HG02973 (cell line): ENCODE data around the gene OR52J3.
"Not testable (repeated sequence)": the region's sequence is repeated elsewhere in the genome, so short reads cannot be mapped to it uniquely, and the experiment has no call there.

Source experiments
- ATAC-seq: cut with Tn5 transposase; IDR thresholded peaks from one replicate; pipeline ENCODE4 v1.9.1; 2021; ENCODE audit warnings: moderate library complexity; ENCODE audit not compliant: unreplicated experiment

OR52J3 gene

DNA sequence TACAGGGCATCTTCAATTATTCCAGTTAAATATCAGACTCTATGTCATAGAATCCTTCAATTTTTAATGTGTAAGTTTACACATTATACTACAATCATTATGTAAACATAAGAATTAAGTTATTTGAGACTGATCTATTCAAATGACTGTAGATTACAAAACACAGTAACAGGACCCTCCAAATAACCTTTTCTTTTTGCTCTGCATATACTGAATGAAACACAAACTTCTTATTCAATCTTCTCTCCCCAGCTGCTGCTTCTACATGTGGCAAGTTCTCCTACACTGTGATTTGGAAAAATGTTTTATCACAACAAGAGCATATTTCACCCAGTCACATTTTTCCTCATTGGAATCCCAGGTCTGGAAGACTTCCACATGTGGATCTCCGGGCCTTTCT lies at the start of gene OR52J3:
OR52J3 (plus strand) TSS at position 301 of the 400 bp plus-strand sequence; CDS start at position 301, 0 bp downstream.
- ATAC-seq = no peak

DNA sequence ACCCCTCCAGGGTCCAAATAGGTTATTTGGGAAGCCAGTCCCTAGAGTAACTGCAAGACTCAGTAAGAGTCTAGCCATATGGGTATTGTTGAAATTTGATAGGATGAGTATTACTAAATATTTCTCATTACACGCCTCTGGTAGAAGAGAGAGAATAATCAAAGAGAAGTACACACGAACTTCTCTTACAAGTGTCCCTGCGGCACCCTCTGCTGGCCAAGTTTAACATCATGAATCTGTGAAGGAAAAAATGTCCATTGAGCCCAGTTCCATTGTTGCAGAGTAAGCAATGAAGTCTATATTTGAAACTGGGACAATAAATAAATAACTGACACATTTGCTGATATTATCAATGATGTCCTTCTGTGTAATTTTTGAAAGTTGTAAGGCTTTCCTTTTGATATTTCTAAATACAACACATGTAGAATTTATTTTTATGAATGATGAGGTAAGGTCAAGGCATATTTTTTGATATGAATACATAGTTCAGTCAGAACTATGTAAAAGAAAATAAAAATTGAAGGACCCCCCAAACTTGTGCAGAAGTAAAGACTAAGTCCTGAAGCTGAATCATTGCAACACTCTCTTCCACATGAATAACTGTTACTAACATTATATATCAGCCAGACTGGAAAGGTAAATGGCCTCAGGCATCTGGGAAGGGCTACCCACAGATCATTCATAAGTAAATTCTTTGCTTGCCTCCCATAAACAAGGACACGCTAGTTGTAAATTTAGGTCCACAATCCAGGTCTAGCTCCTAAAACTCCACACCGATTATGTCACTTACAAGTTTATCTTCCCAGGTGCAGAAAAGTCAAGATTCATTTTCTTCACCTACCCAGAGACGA lies 41.7 kb upstream of the OR52J3 start:
- ATAC-seq = peak; percentile 66

DNA sequence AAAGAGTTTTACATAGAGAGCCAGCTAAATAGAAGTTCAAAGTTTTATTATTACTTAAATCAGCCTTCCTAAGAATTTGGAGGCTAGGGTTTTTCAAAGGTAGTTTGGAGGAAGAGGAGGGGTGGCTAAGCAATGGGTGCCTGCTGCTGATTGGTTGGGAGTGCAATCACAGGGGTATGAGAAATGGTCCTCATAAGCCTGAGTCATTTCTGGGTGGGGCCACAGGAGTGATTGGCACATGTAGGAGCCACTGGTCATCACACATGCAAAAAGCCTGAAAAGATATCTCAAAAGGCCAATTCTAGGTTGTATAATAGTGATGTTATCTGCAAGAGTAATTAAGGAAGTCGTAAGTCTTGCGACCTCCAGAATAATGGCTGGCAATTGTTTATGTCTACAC lies 38.8 kb upstream of the OR52J3 start:
- no peak for ATAC-seq

DNA sequence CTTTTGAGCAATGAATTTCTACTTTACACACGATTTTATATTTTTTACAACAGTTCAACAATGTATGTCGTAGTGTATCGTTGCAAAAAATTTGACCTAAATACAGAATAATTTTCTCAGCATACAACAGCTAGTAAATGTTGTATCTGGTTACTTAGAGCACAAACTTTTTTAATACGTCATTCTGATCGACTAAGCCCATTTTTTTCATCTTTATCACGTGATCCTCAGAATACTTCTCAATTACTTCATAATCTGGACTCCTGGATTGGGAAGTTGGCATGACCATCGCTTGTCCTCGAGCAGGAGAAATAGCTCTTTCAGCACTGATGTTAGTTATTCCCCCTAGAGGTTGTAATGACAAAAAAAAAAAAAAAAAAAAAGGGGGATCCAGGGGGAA lies 35.1 kb upstream of the OR52J3 start:
- no peak for ATAC-seq

DNA sequence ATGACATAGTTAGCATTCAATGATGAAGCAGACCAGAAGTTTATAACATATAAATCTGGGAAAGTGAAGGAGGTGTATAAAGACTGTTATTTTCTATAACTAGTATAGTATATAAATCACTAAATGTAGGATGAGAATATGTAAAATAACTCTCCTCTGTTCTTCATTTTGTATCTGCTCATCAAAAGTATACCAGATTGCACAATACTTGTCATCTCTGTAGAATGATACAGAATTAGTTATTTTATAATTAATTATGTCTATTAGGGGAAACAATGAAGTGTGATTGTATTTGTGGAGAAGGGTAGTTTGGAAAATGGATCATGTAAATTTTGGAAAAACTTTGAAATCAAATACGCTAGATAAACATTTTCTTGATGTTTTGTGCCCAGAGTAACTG lies 33.3 kb upstream of the OR52J3 start:
- ATAC-seq = no peak

DNA sequence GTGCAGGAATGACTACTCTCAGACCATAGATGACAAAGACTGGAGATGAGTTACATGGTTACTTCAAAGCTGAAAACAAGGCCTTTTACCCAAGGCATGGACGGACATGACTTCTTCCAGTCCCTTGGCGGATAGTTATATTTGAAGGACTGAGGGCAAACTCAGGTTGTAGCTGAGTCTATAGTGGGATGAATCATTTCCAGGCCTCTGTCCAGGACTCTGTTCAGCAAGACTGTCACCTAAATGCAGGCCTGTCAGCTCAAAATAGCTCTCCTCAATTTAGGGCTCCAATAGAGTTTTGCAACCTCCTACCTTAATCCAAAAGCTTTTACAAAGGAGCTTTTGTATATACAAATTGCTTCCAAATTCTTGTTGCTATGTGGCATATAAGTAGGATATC lies 24.3 kb upstream of the OR52J3 start:
- no peak for ATAC-seq

DNA sequence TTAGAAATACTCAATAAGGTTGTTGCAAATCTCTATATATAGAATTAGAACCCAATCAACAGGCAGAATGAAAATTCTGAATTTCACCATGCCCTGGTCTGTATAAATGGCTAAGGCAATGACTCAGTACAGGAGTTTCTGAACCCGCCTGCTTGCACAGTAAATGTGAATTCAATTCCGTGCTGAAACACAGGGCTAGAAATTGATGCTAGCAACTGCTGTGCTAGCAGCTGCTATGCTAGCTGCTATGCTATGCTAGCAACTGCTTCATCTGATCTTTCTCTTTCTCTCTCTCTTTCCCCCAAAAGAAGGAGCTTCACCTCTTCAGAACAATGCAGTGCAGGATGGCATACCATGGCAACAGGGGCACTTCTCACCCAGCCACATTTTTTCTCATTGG lies 9.7 kb upstream of the OR52J3 start:
- ATAC-seq = no peak

DNA sequence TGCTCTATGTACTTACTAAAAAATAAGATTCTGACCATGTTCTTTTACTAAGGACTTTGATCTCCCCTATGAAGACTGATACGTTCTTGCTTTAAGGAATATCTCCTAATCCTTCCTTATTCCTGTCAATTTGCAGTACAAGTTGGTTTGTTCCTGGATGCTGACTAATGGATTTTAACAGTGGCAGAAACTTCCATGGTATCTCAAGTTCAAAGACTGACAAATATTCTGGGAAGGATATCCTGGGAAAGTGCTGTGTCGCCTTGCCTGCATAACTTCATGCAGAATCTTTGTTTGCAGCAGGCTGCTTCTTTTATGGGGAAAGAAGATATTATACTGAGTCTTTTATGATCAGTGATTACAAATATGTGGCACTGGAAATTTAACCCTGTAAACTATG lies 8.4 kb upstream of the OR52J3 start:
- ATAC-seq = no peak

DNA sequence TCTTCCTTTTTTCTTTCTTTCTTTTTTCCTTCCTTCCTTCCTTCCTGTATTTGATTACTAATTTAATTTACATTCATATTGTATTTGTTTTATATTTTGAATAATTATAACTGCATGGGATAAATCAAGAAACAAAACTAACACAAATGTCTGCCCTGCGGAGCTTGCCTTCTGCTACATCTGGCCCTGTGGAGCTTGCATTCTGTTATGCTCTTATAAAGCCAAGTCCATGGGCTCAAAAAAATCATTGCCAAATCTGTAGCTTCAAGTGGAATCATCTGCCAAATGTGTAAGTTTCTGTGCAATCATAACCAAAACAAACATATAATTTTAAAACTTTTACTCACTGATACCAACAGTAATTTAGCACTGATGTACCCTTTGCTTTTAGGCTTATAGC lies 8.0 kb upstream of the OR52J3 start:
- no peak for ATAC-seq

DNA sequence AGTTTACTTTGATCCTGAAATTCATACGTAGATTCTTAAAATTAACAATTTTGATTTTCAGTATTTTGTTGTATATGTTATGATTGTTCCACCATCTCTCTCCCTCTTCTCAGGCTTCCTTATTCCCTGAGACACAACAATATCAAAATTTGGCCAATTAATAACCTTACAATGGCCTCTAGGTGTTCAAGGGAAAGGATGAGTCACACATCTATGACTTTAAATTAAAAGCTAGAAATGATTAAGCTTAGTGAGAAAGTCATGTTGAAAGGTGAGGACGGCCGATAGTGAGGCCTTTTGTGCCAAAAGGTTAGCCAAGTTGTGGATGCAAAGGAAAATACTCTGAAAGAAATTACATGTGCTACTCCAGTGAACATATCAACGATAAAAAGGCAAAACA lies 5.5 kb upstream of the OR52J3 start:
- no peak for ATAC-seq

DNA sequence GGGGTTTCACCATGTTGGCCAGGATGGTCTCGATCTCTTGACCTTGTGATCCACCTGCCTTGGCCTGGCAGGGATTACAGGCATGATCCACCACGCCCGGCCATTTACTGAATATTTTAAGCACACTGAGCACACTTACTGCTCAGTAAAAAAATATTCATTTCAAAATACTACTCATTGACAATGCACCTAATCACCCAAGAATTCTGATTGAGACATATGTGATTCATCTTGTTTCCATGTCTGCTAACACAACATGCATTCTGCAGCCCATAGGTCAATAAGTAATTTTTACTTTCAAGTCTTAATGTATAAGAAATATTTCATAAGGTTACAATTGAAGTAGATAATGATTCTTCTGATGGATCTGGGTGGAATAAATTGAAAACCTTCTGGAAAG lies 4.2 kb upstream of the OR52J3 start:
- no peak for ATAC-seq

DNA sequence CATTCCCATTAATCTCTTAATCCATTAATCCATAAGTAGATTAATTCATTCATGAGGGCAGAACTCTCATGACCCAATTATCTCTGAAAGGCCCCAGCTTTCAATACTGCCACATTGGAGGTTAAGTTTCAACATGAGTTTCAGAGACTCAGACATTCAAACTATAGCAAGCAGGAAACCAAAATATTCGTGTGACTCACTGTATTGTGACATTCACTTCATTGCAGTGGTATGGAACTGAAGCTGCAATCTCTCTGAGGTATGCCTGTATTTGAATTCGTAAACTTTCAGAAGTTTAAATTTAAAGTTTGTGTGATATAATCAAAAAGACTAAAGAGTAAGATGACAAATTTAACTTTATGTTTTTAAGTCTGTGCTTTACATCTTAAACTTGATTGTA lies 2.9 kb upstream of the OR52J3 start:
- no peak for ATAC-seq

DNA sequence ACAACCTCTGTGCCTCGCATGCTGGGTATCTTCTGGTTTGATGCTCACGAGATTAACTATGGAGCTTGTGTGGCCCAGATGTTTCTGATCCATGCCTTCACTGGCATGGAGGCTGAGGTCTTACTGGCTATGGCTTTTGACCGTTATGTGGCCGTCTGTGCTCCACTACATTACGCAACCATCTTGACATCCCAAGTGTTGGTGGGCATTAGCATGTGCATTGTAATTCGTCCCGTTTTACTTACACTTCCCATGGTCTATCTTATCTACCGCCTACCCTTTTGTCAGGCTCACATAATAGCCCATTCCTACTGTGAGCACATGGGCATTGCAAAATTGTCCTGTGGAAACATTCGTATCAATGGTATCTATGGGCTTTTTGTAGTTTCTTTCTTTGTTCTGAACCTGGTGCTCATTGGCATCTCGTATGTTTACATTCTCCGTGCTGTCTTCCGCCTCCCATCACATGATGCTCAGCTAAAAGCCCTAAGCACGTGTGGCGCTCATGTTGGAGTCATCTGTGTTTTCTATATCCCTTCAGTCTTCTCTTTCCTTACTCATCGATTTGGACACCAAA lies 516 bp downstream of the OR52J3 start:
- ATAC-seq = no peak

DNA sequence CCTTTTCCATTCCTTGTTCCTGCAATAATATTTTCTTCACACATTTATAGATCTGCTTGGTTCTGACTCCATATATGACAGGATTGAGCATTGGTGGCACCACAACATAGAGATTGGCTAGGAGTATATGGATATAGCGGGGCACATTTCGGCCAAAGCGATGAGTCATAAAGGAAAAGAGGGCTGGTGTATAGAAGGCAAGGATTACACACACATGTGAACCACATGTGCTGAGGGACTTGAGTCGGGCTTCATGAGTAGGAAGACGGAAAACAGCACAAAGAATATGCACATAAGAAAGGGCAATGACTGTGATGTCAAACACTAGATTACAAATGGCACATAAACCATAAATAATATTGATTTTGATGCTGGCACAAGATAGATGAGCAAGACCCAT lies 12.4 kb downstream of the OR52J3 start:
- not testable (repeated sequence) for ATAC-seq

DNA sequence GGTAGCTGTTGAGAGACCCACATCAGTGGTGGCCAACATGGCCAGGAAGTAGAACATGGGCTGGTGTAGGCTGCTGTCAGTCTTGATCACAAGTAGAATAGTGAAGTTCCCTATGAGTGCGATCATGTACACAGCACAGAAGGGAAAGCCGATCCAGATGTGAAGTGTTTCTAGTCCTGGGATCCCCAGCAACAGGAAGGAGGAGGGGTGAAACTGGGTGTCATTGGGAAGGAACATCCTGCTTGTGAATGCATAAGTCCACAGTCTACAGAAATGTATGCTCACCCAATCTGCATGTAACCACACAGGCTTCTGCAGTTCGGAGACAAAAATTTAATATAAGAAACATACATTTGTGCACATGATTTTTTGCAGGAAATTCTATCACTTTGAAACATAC lies 13.1 kb downstream of the OR52J3 start, which contains the start of gene OR52E2:
OR52E2 (minus strand) TSS at position 237 of the 400 bp plus-strand sequence; CDS start at position 237, 0 bp downstream.
- ATAC-seq = no peak

DNA sequence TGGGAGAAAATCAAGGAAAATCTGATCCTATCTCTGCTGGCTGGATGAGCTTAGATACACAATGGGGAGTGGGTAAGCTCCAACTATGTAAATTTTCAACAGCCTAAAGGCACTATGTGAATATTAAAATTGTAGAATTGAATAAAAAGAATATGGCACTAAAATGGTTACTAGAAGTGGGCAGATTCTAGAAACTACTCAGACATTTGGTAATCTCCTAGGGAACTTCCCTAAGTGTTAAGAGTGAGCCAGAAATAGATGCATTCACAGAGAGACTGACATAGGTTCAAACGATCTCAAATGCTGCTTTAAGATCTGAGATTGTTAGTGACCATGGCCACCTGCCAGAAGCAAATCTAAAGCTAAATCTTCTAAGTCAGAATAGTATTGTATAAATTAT lies 18.7 kb downstream of the OR52J3 start:
- ATAC-seq = no peak

DNA sequence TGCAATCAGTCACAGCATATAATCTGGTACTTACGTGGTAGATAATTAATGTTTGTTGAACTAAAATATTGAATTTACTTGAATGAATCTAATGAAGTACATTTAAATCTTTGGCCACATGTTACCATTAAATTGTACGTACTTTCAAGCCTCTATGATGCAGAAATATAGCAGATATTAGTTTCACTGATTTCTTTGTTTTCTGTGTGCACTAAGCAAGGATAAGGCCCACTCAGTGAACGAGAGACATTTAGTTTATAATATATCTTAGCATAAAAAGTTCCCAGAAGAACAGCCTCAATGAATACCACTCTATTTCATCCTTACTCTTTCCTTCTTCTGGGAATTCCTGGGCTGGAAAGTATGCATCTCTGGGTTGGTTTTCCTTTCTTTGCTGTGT lies 22.9 kb downstream of the OR52J3 start, which contains the start of gene OR52E1:
OR52E1 (plus strand) TSS at position 301 of the 400 bp plus-strand sequence.
- ATAC-seq = no peak

DNA sequence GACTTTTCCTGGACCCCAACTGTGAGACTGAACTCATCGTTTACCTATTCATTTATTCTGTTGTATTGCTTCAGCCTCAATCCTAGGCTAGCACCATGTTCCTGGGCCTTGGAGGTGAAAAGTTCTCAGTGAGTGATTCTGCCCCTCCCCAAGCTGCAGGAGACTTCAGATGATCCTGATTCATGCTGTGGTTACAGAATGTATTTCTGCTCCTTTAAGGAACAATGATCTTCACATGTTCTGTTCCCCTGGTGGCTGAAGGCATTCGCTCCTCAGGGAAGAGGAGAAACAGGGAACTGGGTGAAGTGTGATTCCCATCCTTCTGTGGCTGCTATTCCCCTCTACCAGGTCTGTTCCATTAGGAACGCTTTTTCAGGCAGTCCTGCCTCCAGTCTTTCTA lies 25.5 kb downstream of the OR52J3 start:
- ATAC-seq = no peak

DNA sequence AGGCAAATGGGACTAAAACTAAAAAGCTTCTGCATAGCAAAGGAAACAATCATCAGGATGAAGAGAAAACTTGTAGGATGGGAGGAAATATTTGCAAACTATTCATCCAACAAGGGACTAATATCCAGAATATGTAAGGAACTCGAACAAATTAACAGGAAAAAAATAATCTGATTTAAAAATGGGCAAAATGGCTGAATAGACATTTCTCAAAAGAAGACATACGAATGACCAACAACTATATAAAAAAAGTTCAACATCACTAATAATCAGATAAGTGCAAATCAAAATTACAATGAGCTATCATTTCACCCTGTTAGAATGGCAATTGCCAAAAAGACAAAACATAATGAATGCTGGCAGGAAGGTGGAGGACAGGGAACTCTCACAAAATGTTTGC lies 35.1 kb downstream of the OR52J3 start:
- ATAC-seq = no peak

DNA sequence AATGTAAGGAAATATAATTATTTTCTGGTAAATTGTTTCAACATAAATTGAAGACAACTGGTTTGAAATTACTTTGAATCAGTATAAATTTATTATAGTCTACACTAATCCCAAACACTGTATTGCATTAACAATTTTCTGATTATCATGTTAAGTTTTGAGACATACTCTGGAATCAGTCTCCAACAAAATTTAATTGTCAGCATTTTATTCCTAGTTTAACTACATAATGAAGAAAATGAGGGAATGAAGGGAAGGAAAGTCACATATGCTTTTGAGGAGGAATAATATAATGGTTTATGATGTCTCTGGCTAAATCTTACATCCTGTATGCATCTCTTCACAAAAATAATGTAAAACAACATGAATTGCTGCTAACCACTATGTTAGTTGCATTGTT lies 37.3 kb downstream of the OR52J3 start:
- no peak for ATAC-seq

DNA sequence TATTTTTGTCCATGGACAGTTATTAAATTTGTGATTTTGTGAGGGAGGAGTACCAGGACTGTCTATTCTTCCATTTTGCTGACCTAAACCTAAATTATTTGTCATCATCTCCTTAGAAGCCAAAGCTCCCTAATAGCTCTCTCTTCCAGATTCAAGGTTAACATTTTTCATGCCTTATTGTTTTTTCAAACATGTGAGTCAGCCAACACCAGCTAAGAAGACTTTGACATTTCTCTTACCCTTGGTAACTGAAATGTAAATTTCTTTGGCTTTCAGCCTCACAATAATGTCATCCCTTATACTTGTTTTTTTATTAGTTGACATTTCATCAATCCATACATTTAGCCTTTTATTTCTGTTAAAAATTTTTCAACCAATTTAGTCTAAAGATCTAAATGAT lies 42.2 kb downstream of the OR52J3 start:
- ATAC-seq = no peak

DNA sequence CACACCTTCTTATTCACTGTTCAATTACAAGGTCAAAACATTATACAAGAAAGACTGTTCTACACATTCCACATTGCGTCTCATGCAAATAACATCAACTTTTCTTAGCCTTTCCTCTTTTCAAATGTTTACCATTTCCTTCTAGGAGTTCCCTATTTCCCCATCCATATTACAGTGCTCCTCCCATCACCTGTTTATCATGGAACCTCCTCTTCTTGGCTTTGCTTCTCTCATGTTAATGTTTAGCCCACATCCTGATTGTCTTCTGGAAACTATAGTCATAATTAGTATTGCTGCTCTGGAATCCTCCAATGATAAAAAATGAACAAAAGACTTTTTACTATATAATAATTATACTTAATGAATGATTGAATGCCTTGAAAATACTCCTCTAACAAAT lies 44.3 kb downstream of the OR52J3 start:
- ATAC-seq = no peak
